A549 treated with GW870086 at 1 μM for 4 hours (cell line): Measurements from ENCODE around the gene PAH. TPM values are rescaled to one million over a fixed set of nuclear protein-coding genes. Genes with fewer than 3 reads are reported as not detected.

Experiments used
- total RNA-seq: library from RNA; stranded (reverse); fragments of 200-300 nt; extraction: Qiagen RNA extraction; gene quantifications from 5 replicates; pipeline ENCODE4 v1.2.3, GENCODE V29; 2022; ENCODE audit warnings: low read depth

PAH gene
- not detected in 5 replicates for total RNA-seq

GRCh38 chr12:102917026-102917787, at the start of gene PAH:
TSS of gene PAH (minus strand) at chr12:102917244. CDS start at chr12:102917130, 114 bp downstream.

GRCh38 chr12:102957339-102958050, 40.5 kb upstream of the PAH start, which contains the start of gene ASCL1:
TSS of gene ASCL1 (plus strand) at chr12:102957674. CDS start at chr12:102958245, 571 bp downstream.

Other genes starting within 250 kb of the PAH start
- gene ASCL1, start 40.4 kb upstream of the PAH start, total RNA-seq = 0.05 TPM in 1 of 5 replicates, not detected in the others